ENCODE results near the gene S100A1.

S100A1 gene

GRCh38 chr1:153610811-153611301 lies 17.4 kb upstream of the S100A1 start:
- no peak for DNase-seq (ENCODE audit: low spot score)

DNA sequence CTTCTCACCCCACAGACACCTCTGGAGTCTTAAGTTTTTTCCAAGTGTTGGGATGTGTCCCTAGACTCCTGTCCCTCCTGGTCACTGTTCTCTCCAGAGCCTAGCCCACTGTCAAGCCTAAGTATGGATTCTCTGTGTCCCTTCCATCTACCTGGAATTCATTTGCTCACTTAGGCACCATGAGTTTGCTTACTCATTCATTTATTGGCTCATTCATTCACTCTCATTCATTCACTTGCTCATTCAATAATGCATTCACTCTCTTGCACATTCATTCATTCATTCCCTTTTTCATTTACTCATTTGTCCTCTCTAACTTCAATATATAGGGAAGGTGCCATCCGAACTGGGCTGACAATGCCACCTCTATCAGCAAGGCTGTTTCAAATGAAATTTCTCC lies 16.9 kb upstream of the S100A1 start:
- DNase-seq (ENCODE audit: low spot score), result no peak

- DNase-seq (ENCODE audit: low spot score), result no peak
These were observed 16.0 kb upstream of the S100A1 start for GRCh38 chr1:153612111-153612754.

GRCh38 chr1:153612755-153613331 lies 15.4 kb upstream of the S100A1 start, which contains the start of gene S100A16:
Gene S100A16, minus strand, starts transcription at chr1:153613137. Its CDS starts 4,986 bp downstream, at chr1:153608151.
- DNase-seq (ENCODE audit: low spot score), result peak; percentile 86

DNA sequence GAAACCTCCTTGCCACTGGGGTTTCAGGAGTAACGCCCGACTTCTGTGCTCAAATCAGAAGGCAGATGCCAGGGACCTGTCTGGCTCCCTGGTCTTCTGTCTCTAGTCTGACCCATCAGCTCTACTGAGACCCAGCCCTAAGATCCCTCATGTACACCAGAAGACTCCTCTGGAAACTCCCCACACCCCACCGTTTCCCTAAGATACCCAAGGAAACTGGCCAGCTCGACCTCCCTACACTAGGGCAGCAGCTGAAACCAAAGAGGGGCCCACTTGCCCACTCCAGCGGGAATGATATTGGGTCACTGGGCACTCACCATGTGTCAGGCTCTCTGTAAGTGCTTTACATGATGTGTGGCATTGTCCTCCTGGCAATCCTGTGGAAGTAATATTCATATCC lies 14.8 kb upstream of the S100A1 start:
- no peak for DNase-seq (ENCODE audit: low spot score)

DNA sequence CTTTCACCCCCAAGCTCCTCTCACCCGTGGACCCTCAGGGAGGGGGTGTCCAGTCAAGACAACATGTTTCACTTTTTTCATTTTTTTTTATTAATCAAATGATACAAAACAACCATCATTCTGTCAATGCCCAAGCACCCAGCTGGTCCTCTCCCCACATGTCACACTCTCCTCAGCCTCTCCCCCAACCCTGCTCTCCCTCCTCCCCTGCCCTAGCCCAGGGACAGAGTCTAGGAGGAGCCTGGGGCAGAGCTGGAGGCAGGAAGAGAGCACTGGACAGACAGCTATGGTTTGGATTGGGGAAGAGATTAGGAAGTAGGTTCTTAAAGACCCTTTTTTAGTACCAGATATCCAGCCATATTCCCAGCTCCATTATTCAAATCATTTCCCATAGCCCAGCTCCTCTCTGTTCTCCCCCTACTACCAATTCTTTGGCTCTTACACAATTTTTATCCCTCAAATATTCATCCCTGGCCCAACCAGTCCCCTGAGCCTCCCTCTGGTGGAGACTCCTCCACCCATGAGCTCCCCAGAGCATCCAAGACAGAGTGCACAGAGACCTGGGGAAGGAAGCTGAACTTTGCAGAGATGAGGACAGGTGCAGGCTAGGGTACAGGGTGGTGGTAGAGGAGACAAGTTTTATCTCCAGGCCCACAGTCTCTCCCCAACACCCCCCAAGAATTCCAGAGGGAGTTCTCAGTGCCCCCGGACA lies 13.9 kb upstream of the S100A1 start:
- DNase-seq (ENCODE audit: low spot score), result no peak

DNA sequence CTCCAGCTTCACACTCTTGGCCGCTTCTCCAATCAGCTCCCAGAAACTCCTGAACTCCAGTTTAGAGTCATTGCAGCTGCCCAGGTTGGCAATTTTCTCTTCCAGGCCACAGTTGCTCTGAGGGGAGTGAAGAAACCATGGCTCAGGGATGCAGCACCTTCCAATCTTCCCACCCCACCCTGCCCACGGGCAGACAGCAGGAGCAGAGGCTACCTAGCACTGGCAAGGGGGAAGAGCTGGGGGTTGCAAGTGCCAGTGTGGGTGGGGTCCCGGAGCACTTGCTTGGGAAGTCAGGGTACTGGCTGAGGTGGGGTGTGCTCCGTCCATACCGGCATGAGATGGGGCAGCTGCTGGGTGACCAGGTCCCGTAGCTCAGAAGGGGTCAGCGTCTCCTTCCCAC lies 13.3 kb upstream of the S100A1 start:
- DNase-seq (ENCODE audit: low spot score), result no peak

DNA sequence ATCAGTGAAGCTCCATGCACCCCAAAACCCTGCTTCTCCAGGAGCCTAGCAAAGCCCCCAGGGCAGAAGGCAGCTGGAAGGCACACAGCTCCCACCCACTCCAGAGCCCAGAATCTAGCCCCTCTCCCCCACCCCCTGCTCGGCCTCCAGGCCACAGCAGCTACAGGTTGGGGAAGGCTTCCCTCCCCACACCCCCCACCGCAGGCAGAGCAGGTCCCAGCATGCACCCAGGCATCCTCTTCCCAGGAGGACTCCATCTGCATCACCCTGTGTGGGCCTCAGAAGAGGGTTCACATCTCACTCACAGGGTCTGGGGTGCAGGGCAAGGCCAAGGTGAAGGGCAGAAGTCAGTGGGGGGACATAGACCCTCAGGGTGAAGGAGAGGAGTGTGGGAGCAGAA lies 12.8 kb upstream of the S100A1 start:
- DNase-seq (ENCODE audit: low spot score), result no peak

DNA sequence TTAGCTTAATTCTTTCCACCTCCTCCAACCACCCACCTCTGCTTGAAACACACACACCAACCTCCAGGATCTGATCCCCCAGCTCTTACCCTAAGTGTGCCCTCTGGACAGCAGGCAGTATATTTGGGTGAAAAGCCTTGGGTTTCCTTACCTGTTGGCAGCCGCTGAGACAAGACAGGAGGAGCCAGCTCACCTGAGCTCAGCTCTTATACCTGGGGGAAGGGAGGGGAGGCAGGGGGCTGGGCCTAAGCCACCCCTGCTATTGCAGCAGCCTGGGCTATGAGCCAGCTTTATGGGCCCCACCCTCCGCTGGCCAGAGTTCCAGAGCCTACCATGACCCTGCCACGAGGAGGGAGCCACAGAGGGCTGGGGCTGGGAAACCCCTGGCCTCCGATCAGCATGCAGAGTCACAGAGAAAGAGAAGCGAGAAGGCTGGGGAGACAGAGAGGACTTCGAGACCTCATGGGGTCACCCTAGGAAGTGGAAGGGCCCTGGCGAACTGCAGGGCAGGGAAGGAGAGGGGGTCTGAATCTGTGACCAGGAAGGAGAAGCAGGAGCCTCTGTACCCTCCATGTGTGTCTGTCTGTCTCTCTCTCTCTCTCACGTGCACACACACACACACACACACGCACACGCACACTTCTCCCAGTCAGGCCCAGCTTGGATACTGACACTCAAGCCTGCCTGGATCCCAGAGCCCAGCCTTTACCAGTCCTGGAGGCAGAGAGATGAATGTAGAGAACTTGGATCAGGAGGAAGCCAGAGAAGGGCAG lies 11.9 kb upstream of the S100A1 start, which contains the start of gene S100A14:
TSS of gene S100A14 (minus strand) at position 182 of the 773 bp plus-strand sequence. CDS start 467 bp downstream, outside the sequence.
- no peak for DNase-seq (ENCODE audit: low spot score)

DNA sequence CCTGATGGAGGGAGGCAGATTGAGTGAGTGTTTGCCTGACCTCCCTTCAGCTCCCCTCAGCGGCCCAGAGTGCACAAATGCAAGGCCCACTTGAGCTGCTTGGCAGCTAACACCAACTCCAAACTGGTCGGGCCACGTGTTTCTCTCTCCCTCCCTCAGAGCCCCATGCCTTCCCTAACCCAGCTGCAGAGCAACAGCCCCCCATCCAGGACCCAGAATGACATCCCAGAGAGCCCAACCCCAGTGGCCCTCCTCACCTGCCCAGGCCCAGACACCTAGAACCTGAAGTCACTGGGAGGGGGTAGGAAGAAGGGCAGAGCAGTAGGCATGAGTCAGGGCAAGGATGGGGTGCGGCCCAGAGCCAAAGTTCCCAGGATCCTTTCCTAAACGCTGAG lies 11.3 kb upstream of the S100A1 start:
- DNase-seq (ENCODE audit: low spot score), result no peak

GRCh38 chr1:153617663-153618062 lies 10.6 kb upstream of the S100A1 start:
- peak; percentile 72 for DNase-seq (ENCODE audit: low spot score)

GRCh38 chr1:153619171-153619570 lies 9.1 kb upstream of the S100A1 start:
- no peak for DNase-seq (ENCODE audit: low spot score)

DNA sequence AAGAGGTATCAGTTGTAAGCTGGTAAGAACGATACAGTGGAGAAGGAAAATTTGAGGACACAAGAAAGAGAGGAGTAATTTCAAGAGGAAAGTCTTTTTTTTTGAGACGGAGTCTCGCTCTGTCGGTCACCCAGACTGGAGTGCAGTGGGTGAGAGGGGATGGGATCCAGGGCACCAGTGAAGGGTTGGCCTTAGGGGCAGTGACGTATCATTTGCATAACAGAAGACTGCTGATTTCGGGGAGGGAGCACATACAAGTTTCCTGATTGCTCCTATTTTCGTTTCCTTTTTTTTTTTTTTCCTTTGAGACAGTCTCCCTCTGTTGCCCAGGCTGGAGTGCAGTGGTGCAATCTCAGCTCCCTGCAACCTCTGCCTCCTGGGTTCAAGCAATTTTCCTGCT lies 5.1 kb upstream of the S100A1 start:
- no peak for DNase-seq (ENCODE audit: low spot score)

- no peak for DNase-seq (ENCODE audit: low spot score)
These were observed 3.1 kb upstream of the S100A1 start for GRCh38 chr1:153624965-153625611.

DNA sequence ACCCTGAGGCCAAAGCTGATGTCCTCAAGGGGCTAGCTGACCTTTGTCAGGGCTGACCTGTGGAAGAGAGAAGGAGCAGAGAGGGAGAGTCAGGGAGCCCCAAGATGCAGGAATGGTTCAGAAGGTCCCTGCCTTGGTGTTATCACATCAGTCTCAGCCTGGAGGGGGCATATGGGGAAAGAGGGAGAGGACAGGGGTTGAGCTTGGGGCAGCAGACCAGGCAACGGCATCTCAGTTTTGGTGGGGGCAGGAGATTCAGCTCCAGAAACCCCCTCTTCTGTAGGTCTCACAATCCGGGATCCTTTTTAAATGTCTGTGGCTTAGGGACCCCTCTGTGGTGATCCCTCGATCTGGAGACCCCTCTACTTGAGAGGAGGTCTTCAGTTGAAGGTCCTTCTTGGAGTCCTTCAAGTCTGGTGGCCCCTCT lies 1.7 kb upstream of the S100A1 start:
- DNase-seq (ENCODE audit: low spot score), result no peak

- DNase-seq (ENCODE audit: low spot score), result peak; percentile 93
These were observed 1.1 kb upstream of the S100A1 start, which contains the start of gene S100A13 for GRCh38 chr1:153626904-153627714. Gene S100A13, minus strand, starts transcription at chr1:153627505. Its CDS starts 1,033 bp downstream, at chr1:153626472.

- DNase-seq (ENCODE audit: low spot score), result no peak
These were observed 556 bp downstream of the S100A1 start for GRCh38 chr1:153628638-153629342.

DNA sequence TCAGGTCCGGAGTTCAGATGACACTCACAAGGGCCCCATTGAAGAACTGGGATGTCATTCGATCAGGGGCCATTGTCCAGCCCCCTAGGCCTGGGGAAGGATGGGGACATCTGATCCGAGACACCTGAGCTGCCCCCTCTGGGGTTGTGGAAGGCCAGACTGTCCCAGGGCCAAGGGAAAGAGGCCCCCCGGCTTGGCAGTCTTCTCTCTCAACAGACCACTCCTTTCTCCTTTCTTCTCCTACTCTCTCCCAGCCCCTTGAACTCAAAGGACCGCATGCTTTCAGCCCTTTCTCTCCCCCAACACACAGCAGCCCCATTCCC lies 1.1 kb downstream of the S100A1 start:
- no peak for DNase-seq (ENCODE audit: low spot score)

DNA sequence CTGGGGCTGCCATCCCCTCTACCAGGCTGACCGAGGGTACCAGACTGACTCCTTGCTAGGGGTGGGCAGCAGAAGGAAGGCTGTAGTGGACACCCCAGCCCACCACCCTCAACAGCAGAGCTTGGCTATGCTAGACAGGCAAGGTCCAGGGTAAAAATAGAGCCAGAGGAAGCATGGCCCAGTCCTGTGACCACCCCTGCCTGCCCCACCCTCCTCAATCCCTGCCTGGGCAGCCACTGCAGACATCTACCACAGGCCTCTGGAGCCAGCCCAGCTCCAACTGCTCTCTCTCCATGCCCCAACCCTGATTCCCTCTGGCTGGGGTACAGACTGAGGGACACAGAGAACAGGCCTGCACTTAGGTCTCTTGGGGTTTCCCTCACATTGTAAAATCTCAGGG lies 1.7 kb downstream of the S100A1 start:
- no peak for DNase-seq (ENCODE audit: low spot score)

DNA sequence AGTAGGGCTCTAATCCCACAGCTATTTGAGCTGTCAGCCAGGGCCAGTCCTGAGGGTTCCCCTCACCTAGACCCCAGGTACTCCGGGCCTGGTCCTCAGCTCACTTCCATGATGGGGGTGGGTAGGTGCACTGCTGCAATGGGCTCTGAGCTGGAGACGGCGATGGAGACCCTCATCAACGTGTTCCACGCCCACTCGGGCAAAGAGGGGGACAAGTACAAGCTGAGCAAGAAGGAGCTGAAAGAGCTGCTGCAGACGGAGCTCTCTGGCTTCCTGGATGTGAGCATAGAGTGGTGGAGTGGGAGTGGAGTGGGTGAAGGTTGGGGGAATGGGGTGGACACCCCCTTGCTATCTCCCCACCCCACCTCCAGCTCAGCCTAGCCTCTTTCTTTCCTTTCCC lies 2.1 kb downstream of the S100A1 start:
- no peak for DNase-seq (ENCODE audit: low spot score)
